ENCODE measurements around the gene ELAVL2. TPM values are rescaled to one million over a fixed set of nuclear protein-coding genes. Genes with fewer than 3 reads are reported as not detected.

The ELAVL2 gene
- total RNA-seq, 1 donor from 2014 or later, result 31.3 TPM

- Mint-ChIP-seq H3K4me1 (peaks cover 18% of the 10 kb centered on the region), H3K27ac (ENCODE audit: unreplicated experiment) (no peak overlapping the region), H3K27me3 (ENCODE audit: low read depth) (no peaks in the 10 kb centered on the region), H3K36me3 (ENCODE audit: low read depth) (peaks cover 7% of the 10 kb centered on the region), H3K4me3 (no peak overlapping the region), H3K9me3 (no peaks in the 10 kb centered on the region)
- TF ChIP-seq CTCF (conservative IDR thresholded peaks at IDR 0.05), result no peak
- no peak for DNase-seq (ENCODE audit: low read depth, low spot score)
Measured at GRCh38 chr9:23765561-23765960, 60.5 kb downstream of the ELAVL2 start.

- Mint-ChIP-seq H3K27me3 (ENCODE audit: low read depth) (no peaks in the 10 kb centered on the region), H3K4me1 (peaks cover 5% of the 10 kb centered on the region), H3K27ac (ENCODE audit: unreplicated experiment) (no peak overlapping the region), H3K36me3 (ENCODE audit: low read depth) (peaks cover 7% of the 10 kb centered on the region), H3K4me3 (no peak overlapping the region), H3K9me3 (no peaks in the 10 kb centered on the region)
- DNase-seq (ENCODE audit: low read depth, low spot score), result no peak
- TF ChIP-seq CTCF (conservative IDR thresholded peaks at IDR 0.05), result no peak
Measured at GRCh38 chr9:23764219-23764618, 61.8 kb downstream of the ELAVL2 start.

GRCh38 chr9:23754551-23754950, 71.5 kb downstream of the ELAVL2 start:
- Mint-ChIP-seq H3K36me3 (ENCODE audit: low read depth) (peaks cover 8% of the 10 kb centered on the region), H3K4me1 (no peaks in the 10 kb centered on the region), H3K4me3 (no peak overlapping the region), H3K9me3 (no peaks in the 10 kb centered on the region), H3K27ac (ENCODE audit: unreplicated experiment) (no peak overlapping the region), H3K27me3 (ENCODE audit: low read depth) (no peaks in the 10 kb centered on the region)
- TF ChIP-seq CTCF (conservative IDR thresholded peaks at IDR 0.05), result no peak
- DNase-seq (ENCODE audit: low read depth, low spot score), result no peak

DNA sequence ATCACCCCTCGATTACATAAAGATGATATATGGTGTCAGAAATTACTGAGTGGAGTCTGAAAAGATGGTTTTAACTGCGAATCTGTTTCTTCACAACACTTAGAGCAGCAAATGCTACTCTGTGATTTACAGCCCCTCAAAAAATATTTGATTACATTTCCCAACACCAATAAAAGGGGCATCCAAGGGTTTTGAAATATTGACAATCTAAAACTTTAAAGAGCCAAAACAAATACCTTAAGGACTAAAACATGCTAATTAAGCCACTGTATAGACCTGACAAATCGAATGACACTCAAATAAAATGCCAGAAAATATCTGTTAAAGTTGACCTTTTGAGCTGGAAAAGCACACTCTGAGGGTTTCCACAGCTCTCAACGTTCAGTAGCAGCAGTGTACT, 73.2 kb downstream of the ELAVL2 start:
- DNase-seq (ENCODE audit: low read depth, low spot score), result no peak
- H3K4me3 Mint-ChIP-seq, result no peak overlapping the region
- TF ChIP-seq CTCF (conservative IDR thresholded peaks at IDR 0.05), result no peak
- H3K27me3 Mint-ChIP-seq (ENCODE audit: low read depth), result no peaks in the 10 kb centered on the region
- no peaks in the 10 kb centered on the region for H3K4me1 Mint-ChIP-seq
- H3K9me3 Mint-ChIP-seq, result peaks cover 2% of the 10 kb centered on the region
- H3K36me3 Mint-ChIP-seq (ENCODE audit: low read depth), result peaks cover 10% of the 10 kb centered on the region
- H3K27ac Mint-ChIP-seq (ENCODE audit: unreplicated experiment), result no peak overlapping the region

- no peak overlapping the region for H3K27ac Mint-ChIP-seq (ENCODE audit: unreplicated experiment)
- no peaks in the 10 kb centered on the region for H3K4me1 Mint-ChIP-seq
Measured at GRCh38 chr9:23751633-23752032, 74.4 kb downstream of the ELAVL2 start.

More at GRCh38 chr9:23751633-23752032, 74.4 kb downstream of the ELAVL2 start:
- TF ChIP-seq CTCF (conservative IDR thresholded peaks at IDR 0.05), result no peak
- no peaks in the 10 kb centered on the region for H3K27me3 Mint-ChIP-seq (ENCODE audit: low read depth)
- H3K36me3 Mint-ChIP-seq (ENCODE audit: low read depth), result peaks cover 11% of the 10 kb centered on the region
- H3K4me3 Mint-ChIP-seq, result no peak overlapping the region
- peaks cover 5% of the 10 kb centered on the region for H3K9me3 Mint-ChIP-seq
- no peak for DNase-seq (ENCODE audit: low read depth, low spot score)

Data from neural crest cell (in vitro differentiated cells).